Upper lobe of left lung (tissue), 4 donors: Measurements from ENCODE around the gene TSPAN32.

Experiments used
- CTCF ChIP-seq, 6 experiments: fragments of 450-650 bp in 4 of 6; fragments of 200-600 bp in 2 of 6; sonication (generic) in 2 of 6; IDR thresholded peaks; one replicate each; pipeline ENCODE4 v1.5.1; 2016 to 2019; ENCODE audit warnings: antibody characterized with exemption in 6 of 6
- POLR2A ChIP-seq, 4 donors: fragments of 450-650 bp; IDR thresholded peaks; one replicate each; pipeline ENCODE4 v1.5.1; 2016 to 2017; ENCODE audit warnings: antibody characterized with exemption in 4 of 4, mild to moderate bottlenecking in 2 of 4

GRCh38 chr11:2345050-2345449, 43.2 kb downstream of the TSPAN32 start:
- TF ChIP-seq POLR2A (IDR thresholded peaks at IDR 0.05) (no peak), CTCF (IDR thresholded peaks at IDR 0.05) (no peak)
